Loucy (cell line): ENCODE measurements around the gene C1RL.
A peak's percentile ranks its signal among the peaks of the same experiment; 100 is the strongest.

Experiments used
- H2AFZ ChIP-seq: fragments of 200-600 bp; sonication (generic); 2 replicates; pipeline ENCODE4 v1.6.0; 2016; ENCODE audit warnings: antibody characterized with exemption, mild to moderate bottlenecking, low read length, moderate library complexity
- H3F3A ChIP-seq: fragments of 200-600 bp; 2 replicates; pipeline ENCODE4 v1.6.0; 2016; ENCODE audit warnings: antibody characterized with exemption, low read depth, mild to moderate bottlenecking
- H3K27me3 ChIP-seq: fragments of 200-600 bp; sonication (generic); 2 replicates; pipeline ENCODE4 v1.6.1; 2014; ENCODE audit warnings: low read length, mild to moderate bottlenecking; ENCODE audit not compliant: insufficient read depth, poor library complexity, severe bottlenecking
- H3K36me3 ChIP-seq: fragments of 200-600 bp; sonication (generic); 2 replicates; pipeline ENCODE4 v1.6.1; 2016; ENCODE audit warnings: low read length; ENCODE audit not compliant: insufficient read depth
- H3K4me1 ChIP-seq: fragments of 200-600 bp; sonication (generic); 2 replicates; pipeline ENCODE4 v1.5.1; 2014; ENCODE audit warnings: low read length, mild to moderate bottlenecking; ENCODE audit not compliant: insufficient read depth, poor library complexity, severe bottlenecking
- H3K4me2 ChIP-seq: fragments of 200-600 bp; sonication (generic); 2 replicates; pipeline ENCODE4 v1.6.0; 2014; ENCODE audit warnings: antibody characterized with exemption, low read length, low read depth, mild to moderate bottlenecking; ENCODE audit not compliant: poor library complexity, severe bottlenecking
- H3K4me3 ChIP-seq: fragments of 200-600 bp; sonication (generic); 2 replicates; pipeline ENCODE4 v1.5.1; 2014; ENCODE audit warnings: low read length, mild to moderate bottlenecking, mixed read lengths; ENCODE audit not compliant: poor library complexity, severe bottlenecking
- H3K79me2 ChIP-seq: fragments of 200-600 bp; sonication (generic); 2 replicates; pipeline ENCODE4 v1.6.1; 2014; ENCODE audit warnings: low read length; ENCODE audit not compliant: insufficient read depth
- H3K9ac ChIP-seq: fragments of 200-600 bp; sonication (generic); 2 replicates; pipeline ENCODE4 v1.6.0; 2014; ENCODE audit warnings: mild to moderate bottlenecking, low read depth, low read length, moderate library complexity; ENCODE audit not compliant: poor library complexity, severe bottlenecking
- H3K9me2 ChIP-seq: fragments of 200-600 bp; sonication (generic); replicated peaks from 2 replicates; pipeline ENCODE4 v1.6.1; 2016; ENCODE audit warnings: low read depth, low read length, mixed read lengths
- H3K9me3 ChIP-seq: fragments of 200-600 bp; sonication (generic); 2 replicates; pipeline ENCODE4 v1.6.1; 2014; ENCODE audit warnings: mild to moderate bottlenecking, antibody characterized with exemption, low read length, low read depth; ENCODE audit not compliant: insufficient read depth
- H4K20me1 ChIP-seq: fragments of 200-600 bp; sonication (generic); 2 replicates; pipeline ENCODE4 v1.6.0; 2014; ENCODE audit warnings: antibody characterized with exemption, low read length, mild to moderate bottlenecking; ENCODE audit not compliant: insufficient read depth, poor library complexity, severe bottlenecking
- CTCF ChIP-seq: fragments of 200-600 bp; sonication (generic); conservative IDR thresholded peaks from 2 replicates; pipeline ENCODE4 v1.5.1; 2014; ENCODE audit warnings: mild to moderate bottlenecking, antibody characterized with exemption, low read length
- EZH2phosphoT487 ChIP-seq: fragments of 200-600 bp; IDR thresholded peaks from 2 replicates; pipeline ENCODE4 v1.6.1; 2018; ENCODE audit warnings: antibody characterized with exemption, mild to moderate bottlenecking, moderate library complexity, borderline replicate concordance

The C1RL gene

GRCh38 chr12:7108796-7109571, at the start of gene C1RL:
C1RL (minus strand) TSS chr12:7109214; CDS start chr12:7109180, 34 bp downstream.
- Histone ChIP-seq H3K36me3 (no peaks in the 10 kb centered on the region), H3K79me2 (peaks cover 29% of the 10 kb centered on the region), H3K4me3 (peak within 1 kb of the TSS; percentile 93), H4K20me1 (peaks cover 11% of the 10 kb centered on the region), H3F3A (peaks cover 4% of the 10 kb centered on the region; the same call in 1 of the 2 replicates), H3K4me1 (peaks cover 21% of the 10 kb centered on the region), H3K4me2 (peak within 1 kb of the TSS; percentile 82), H3K9ac (peak within 1 kb of the TSS; percentile 97), H3K9me2 (no peaks in the 10 kb centered on the region), H3K27me3 (no peaks in the 10 kb centered on the region), H3K9me3 (peaks cover 6% of the 10 kb centered on the region; the same call in 1 of the 2 replicates), H2AFZ (peak within 1 kb of the TSS; percentile 74)
- TF ChIP-seq EZH2phosphoT487 (no peak), CTCF (peak; percentile 94)

- Histone ChIP-seq H3K4me1 (no peaks in the 10 kb centered on the region), H3K9me3 (no peaks in the 10 kb centered on the region), H2AFZ (no peak overlapping the region), H3K9ac (no peak overlapping the region), H3K36me3 (peaks cover 34% of the 10 kb centered on the region; the same call in 1 of the 2 replicates), H3K79me2 (no peaks in the 10 kb centered on the region), H3F3A (no peaks in the 10 kb centered on the region), H3K4me2 (no peak overlapping the region), H3K4me3 (no peak overlapping the region), H4K20me1 (no peaks in the 10 kb centered on the region), H3K27me3 (no peaks in the 10 kb centered on the region), H3K9me2 (no peaks in the 10 kb centered on the region)
- TF ChIP-seq EZH2phosphoT487: no peak
- TF ChIP-seq CTCF: no peak
Observed at GRCh38 chr12:7157391-7157790, 48.4 kb upstream of the C1RL start.

- H3K4me1 ChIP-seq: no peaks in the 10 kb centered on the region
- no peaks in the 10 kb centered on the region for H3K79me2 ChIP-seq
- H3K9me3 ChIP-seq: no peaks in the 10 kb centered on the region
- no peak overlapping the region for H3K4me3 ChIP-seq
- H3F3A ChIP-seq: no peaks in the 10 kb centered on the region
- no peaks in the 10 kb centered on the region for H3K27me3 ChIP-seq
- H3K4me2 ChIP-seq: no peak overlapping the region
- H3K9me2 ChIP-seq: no peaks in the 10 kb centered on the region
- TF ChIP-seq CTCF (no peak), EZH2phosphoT487 (no peak)
- no peak overlapping the region for H3K9ac ChIP-seq
- H4K20me1 ChIP-seq: no peaks in the 10 kb centered on the region
- H3K36me3 ChIP-seq: peaks cover 42% of the 10 kb centered on the region; the same call in 1 of the 2 replicates
- H2AFZ ChIP-seq: no peak overlapping the region
Observed at GRCh38 chr12:7156259-7157197, 47.5 kb upstream of the C1RL start.
